Left lung (tissue), 10 donors: Measurements from ENCODE around the gene PMEPA1. TPM values are rescaled to one million over a fixed set of nuclear protein-coding genes. Genes with fewer than 3 reads are reported as not detected.

Experiments used
- ATAC-seq: fragments of 200-7000 bp; cut with Tn5 transposase; one replicate; pipeline ENCODE4 v1.9.1; 2020; ENCODE audit warnings: moderate library complexity
- DNase-seq, 4 donors: peaks; one replicate each; pipeline ENCODE4 v3.0.0-alpha.2; 2013 to 2020
- H3K27ac ChIP-seq, 2 donors: fragments of 200-600 bp; sonication (generic) in 1 of 2; one replicate each; pipeline versions ENCODE4 v1.5.0 to v1.8.0; 2020 to 2021
- H3K27me3 ChIP-seq, 2 donors: fragments of 200-600 bp; sonication (generic) in 1 of 2; one replicate each; pipeline versions ENCODE4 v1.5.0 to v1.8.0; 2020 to 2021
- H3K36me3 ChIP-seq, 2 donors: fragments of 200-600 bp; sonication (generic) in 1 of 2; one replicate each; pipeline versions ENCODE4 v1.5.0 to v1.8.0; 2020 to 2021
- H3K4me1 ChIP-seq, 2 donors: fragments of 200-600 bp; one replicate each; pipeline ENCODE4 v1.8.0; 2021
- H3K4me3 ChIP-seq, 2 donors: fragments of 200-600 bp; sonication (generic) in 1 of 2; one replicate each; pipeline versions ENCODE4 v1.5.0 to v1.8.0; 2020 to 2021; ENCODE audit warnings: mild to moderate bottlenecking in 1 of 2
- H3K9me3 ChIP-seq, 2 donors: fragments of 200-600 bp; sonication (generic) in 1 of 2; one replicate each; pipeline versions ENCODE4 v1.5.0 to v1.8.0; 2020 to 2021
- intact Hi-C, 2 donors: fragments of 100-400 bp; cut with DNase I; formaldehyde crosslinking; loops; one replicate each; pipeline versions ENCODE4 v1.11.2 to v1.14.2; 2022
- polyA plus RNA-seq, 6 donors: library from polyadenylated mRNA; unstranded; fragments of 120-200 nt; gene quantifications; one replicate each; pipeline ENCODE4 v1.2.1, GENCODE V29; 2013; ENCODE audit not compliant: insufficient read length in 6 of 6
- total RNA-seq, 2 donors: library from RNA; stranded (reverse); fragmentation: NEBNext Ultra II Directional; extraction: Animal tissue kit (Norgen Biotek cat#: 25700); gene quantifications; one replicate each; pipeline ENCODE4 v1.2.1, GENCODE V29; 2021
- TF ChIP-seq, protein P1 (sequence below), 2 donors: fragments of 200-600 bp; sonication (generic) in 1 of 2; IDR thresholded peaks; one replicate each; pipeline versions ENCODE4 v1.5.0 to v1.8.0; 2021; ENCODE audit warnings: antibody characterized with exemption in 2 of 2
- donor health status: DM: no; HTN: yes; CAD: no.
- donor health status: DM: no; HTN: no; CAD: no.

The PMEPA1 gene
- total and polyA plus RNA-seq, 8 donors = 19.4 to 109 (median 26.2) TPM

DNA sequence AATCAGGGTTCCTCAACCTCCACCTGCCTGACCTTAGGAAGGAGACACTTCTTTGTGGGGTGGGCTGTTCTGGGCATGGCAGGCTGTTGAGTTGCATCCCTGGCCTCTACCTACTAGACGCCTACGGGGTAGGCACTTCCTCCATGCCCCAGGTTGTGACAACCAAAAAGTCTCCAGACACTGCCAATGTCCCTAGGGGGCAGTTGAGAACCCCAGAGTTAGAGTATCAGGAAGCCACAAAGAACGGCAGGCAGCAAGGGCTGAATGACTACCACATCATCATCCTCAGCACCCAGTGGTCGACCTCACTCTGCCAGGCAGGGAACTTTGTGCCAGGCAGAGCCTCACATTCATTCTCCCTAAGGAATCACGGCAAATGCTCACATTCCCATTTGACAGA lies 21.5 kb downstream of the PMEPA1 start:
- Histone ChIP-seq H3K4me3 (no peak overlapping the region), H3K36me3 (no peaks in the 10 kb centered on the region), H3K9me3 (no peaks in the 10 kb centered on the region), H3K27me3 (no peaks in the 10 kb centered on the region), H3K4me1 (peaks cover 5 to 10% of the 10 kb centered on the region in 2 donors), H3K27ac (no peak overlapping the region)
- intact Hi-C loops = no loop called here
- TF ChIP-seq, protein P1, sequence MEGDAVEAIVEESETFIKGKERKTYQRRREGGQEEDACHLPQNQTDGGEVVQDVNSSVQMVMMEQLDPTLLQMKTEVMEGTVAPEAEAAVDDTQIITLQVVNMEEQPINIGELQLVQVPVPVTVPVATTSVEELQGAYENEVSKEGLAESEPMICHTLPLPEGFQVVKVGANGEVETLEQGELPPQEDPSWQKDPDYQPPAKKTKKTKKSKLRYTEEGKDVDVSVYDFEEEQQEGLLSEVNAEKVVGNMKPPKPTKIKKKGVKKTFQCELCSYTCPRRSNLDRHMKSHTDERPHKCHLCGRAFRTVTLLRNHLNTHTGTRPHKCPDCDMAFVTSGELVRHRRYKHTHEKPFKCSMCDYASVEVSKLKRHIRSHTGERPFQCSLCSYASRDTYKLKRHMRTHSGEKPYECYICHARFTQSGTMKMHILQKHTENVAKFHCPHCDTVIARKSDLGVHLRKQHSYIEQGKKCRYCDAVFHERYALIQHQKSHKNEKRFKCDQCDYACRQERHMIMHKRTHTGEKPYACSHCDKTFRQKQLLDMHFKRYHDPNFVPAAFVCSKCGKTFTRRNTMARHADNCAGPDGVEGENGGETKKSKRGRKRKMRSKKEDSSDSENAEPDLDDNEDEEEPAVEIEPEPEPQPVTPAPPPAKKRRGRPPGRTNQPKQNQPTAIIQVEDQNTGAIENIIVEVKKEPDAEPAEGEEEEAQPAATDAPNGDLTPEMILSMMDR (IDR thresholded peaks at IDR 0.05) = no peak
- ATAC-seq = no peak
- DNase-seq = no peak

DNA sequence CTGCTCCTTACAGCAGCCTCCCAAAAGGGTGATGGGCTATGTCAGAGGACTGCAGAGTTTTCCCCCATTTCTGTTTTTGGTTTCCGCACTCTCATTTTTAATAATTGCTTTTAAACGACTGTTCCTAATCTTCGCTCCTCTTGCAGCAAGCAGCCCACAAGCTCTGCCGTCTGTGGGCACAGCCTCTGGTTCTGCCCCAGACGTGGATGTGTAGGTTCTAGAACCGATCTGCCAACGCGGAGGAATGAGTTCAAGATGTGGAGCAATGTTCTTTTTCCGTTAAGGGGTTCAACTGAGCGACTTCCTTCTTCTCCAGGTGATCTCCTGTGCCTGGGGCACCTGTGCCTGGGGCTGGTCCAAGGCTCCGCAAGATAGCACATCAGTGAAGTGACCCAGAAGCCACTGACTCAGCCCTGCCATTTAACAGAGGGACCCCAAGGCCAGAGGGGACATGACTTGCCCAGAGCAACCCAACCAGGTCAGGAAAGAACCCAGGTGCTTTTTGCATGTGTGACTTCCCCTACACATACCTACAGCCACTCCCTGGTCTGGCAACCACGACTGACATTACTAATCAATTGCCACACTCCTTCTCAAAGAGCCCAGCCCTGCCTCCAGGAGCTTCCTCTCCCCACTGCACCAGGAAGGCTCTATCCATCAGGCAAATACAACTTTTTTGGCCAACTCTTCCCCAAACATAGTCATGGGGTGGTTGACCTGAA lies 22.7 kb downstream of the PMEPA1 start:
- peak; percentile 55 for ATAC-seq
- Histone ChIP-seq H3K4me1 (peaks cover 4 to 5% of the 10 kb centered on the region in 2 donors), H3K9me3 (no peaks in the 10 kb centered on the region), H3K27ac (no peak overlapping the region), H3K4me3 (no peak overlapping the region), H3K27me3 (no peaks in the 10 kb centered on the region), H3K36me3 (no peaks in the 10 kb centered on the region)
- no peak for DNase-seq
- intact Hi-C loops = no loop called here
- TF ChIP-seq, protein P1 (IDR thresholded peaks at IDR 0.05) = no peak

DNA sequence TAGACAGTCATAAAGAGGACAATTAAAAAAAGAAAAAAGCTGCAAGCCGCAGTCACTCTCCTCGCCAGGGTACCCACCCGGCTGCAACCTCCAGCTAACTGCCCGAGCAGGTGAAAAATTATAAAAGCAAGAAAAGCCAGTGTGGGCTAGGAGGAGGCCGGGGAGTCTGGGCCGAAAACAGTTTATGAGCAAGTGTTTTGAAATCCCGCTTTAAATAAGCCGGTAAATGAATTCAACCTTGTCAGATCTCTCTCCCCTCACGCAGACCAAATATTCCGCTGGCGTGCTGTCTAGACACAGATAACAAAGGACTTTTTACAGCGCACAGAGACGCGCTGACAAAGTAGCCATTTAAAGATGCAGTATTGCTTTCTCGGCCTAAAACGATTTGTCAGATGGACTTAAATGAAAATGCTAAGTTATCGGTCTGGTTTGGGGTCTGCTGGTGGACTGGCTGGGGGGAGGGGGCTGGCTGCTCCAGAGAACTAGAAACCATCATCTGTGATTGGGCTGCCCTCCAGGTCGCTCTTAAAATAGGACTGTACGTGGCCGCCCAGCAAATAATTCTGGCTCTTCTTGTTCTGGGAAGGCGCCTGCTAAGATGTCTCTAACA lies 24.6 kb downstream of the PMEPA1 start:
- ATAC-seq = no peak
- TF ChIP-seq, protein P1 (IDR thresholded peaks at IDR 0.05) = no peak
- H3K27me3 ChIP-seq = no peaks in the 10 kb centered on the region
- H3K36me3 ChIP-seq = no peaks in the 10 kb centered on the region
- no peak overlapping the region for H3K4me3 ChIP-seq
- H3K4me1 ChIP-seq = peaks cover 0 to 5% of the 10 kb centered on the region in 2 donors
- no peaks in the 10 kb centered on the region for H3K9me3 ChIP-seq
- H3K27ac ChIP-seq = no peak overlapping the region
- DNase-seq = no peak
- intact Hi-C loops = no loop called here

DNA sequence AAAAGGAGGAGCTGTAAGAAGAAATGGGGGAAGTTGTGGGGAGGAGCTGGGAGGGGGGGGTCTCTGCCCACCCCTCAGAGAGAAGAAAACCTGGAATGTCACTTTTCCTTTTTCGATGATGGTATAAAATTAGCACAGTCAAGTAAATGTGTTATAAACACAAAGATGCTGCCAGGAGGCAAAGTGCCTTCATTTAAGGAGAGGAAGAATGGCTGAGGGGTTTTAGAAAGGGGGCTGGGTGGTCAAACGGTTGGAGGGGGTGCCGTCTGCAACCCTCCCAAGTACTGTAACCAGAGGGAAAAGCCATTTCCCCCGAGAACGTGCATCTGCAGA lies 25.0 kb downstream of the PMEPA1 start:
- no peaks in the 10 kb centered on the region for H3K27me3 ChIP-seq
- peaks cover 0 to 2% of the 10 kb centered on the region in 2 donors for H3K4me1 ChIP-seq
- H3K4me3 ChIP-seq = no peak overlapping the region
- H3K36me3 ChIP-seq = no peaks in the 10 kb centered on the region
- intact Hi-C loops = no loop called here
- no peak for DNase-seq
- H3K27ac ChIP-seq = no peak overlapping the region
- no peaks in the 10 kb centered on the region for H3K9me3 ChIP-seq
- no peak for ATAC-seq
- TF ChIP-seq, protein P1 (IDR thresholded peaks at IDR 0.05) = no peak

DNA sequence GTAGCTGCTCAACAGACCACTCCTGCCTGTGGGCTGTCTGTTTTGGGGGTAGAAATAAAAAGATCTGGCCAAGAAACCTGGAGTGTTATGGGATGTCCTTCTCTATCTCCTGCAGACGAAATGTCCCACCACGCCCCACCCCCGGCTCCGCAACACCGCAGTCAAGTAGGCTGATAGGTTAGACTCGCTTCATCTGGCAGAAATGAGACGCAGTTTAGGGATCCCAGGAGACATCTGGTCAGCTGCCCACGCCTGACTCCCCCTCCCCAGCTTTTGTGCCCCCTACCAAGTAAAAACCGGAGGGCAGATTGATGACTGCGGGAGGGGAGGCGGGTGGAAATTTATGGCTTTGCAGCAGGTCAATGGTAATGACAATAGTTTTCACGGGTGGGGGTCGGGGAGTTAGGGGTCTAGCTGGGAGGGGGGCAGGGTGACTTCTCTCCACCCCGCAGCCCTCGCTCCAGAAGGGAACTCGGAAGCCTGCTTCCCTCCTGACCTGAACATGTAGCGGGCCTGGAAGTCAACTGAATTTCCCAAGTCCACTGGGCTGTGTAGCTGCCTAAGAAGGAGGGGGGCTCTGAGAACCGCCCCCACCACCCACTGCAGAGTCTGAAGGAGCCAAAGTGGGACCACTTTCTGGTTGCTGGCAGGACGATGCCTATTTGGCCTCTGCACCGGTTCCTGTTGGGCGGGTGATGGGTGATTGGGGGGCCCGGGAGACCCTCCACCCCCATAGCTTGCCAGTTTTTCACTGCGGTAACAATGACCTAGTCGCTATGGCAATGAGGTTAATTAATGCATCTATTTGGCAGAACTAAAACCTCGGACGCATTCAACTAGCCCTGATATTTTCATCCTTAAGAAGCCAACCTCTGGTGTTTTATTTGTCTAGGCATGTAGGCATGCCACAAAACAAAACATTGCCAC lies 25.7 kb downstream of the PMEPA1 start:
- H3K27ac ChIP-seq = no peak overlapping the region
- ATAC-seq (no peak), DNase-seq (no peak)
- TF ChIP-seq, protein P1 (IDR thresholded peaks at IDR 0.05) = no peak
- intact Hi-C loops = no loop called here
- H3K9me3 ChIP-seq = no peaks in the 10 kb centered on the region
- no peaks in the 10 kb centered on the region for H3K27me3 ChIP-seq
- H3K4me3 ChIP-seq = no peak overlapping the region
- no peaks in the 10 kb centered on the region for H3K4me1 ChIP-seq
- H3K36me3 ChIP-seq = no peaks in the 10 kb centered on the region
